Measurements from ENCODE around the gene MARK1. TPM values are rescaled to one million over a fixed set of nuclear protein-coding genes. Genes with fewer than 3 reads are reported as not detected.

MARK1 gene
- total and polyA plus RNA-seq, 7 donors: 0.81 to 5.4 (median 2.6) TPM

- no peaks in the 10 kb centered on the region for H3K36me3 ChIP-seq (ENCODE audit: insufficient read depth in 1 of 2, low read depth in 1 of 2)
- intact Hi-C loops (cut with DNase I): no loop called here
- H3K27me3 ChIP-seq (ENCODE audit: insufficient read depth in 3 of 3, low read length in 2 of 3): no peaks in the 10 kb centered on the region
- no peak for TF ChIP-seq CTCF (IDR thresholded peaks at IDR 0.05)
- H3K27ac ChIP-seq: no peak overlapping the region
- no peak for ATAC-seq
- H3K9me3 ChIP-seq: no peaks in the 10 kb centered on the region
- no peaks in the 10 kb centered on the region for H3K4me1 ChIP-seq
- H3K4me3 ChIP-seq: no peak overlapping the region
- WGBS, 3 donors: 92 to 96% (median 95%) methylated on average over 2 of the region's 2 CpGs
- no peak for DNase-seq
These were observed 23.8 kb downstream of the MARK1 start for GRCh38 chr1:220551718-220552117.

- Histone ChIP-seq H3K4me1 (no peaks in the 10 kb centered on the region), H3K36me3 (ENCODE audit: insufficient read depth in 1 of 2, low read depth in 1 of 2) (no peaks in the 10 kb centered on the region), H3K27ac (no peak overlapping the region), H3K27me3 (ENCODE audit: insufficient read depth in 3 of 3, low read length in 2 of 3) (no peaks in the 10 kb centered on the region), H3K4me3 (no peak overlapping the region), H3K9me3 (no peaks in the 10 kb centered on the region)
- ATAC-seq: no peak
- WGBS, 3 donors: 91 to 98% (median 96%) methylated on average over 1 of the region's 1 CpG
- no peak for TF ChIP-seq CTCF (IDR thresholded peaks at IDR 0.05)
- intact Hi-C loops (cut with DNase I): no loop called here
- DNase-seq: no peak
These were observed 24.8 kb downstream of the MARK1 start for GRCh38 chr1:220552672-220553260.

- TF ChIP-seq CTCF (IDR thresholded peaks at IDR 0.05): no peak
- H3K9me3 ChIP-seq: no peaks in the 10 kb centered on the region
- H3K27me3 ChIP-seq (ENCODE audit: insufficient read depth in 3 of 3, low read length in 2 of 3): no peaks in the 10 kb centered on the region
- H3K36me3 ChIP-seq (ENCODE audit: insufficient read depth in 1 of 2, low read depth in 1 of 2): no peaks in the 10 kb centered on the region
- no peak for DNase-seq
- H3K27ac ChIP-seq: no peak overlapping the region
- no peak overlapping the region for H3K4me3 ChIP-seq
- H3K4me1 ChIP-seq: no peaks in the 10 kb centered on the region
- intact Hi-C loops (cut with DNase I): no loop called here
- no peak for ATAC-seq
These were observed 28.7 kb downstream of the MARK1 start for GRCh38 chr1:220556641-220557040.

GRCh38 chr1:220563564-220563963 is 35.6 kb downstream of the MARK1 start:
- Histone ChIP-seq H3K36me3 (ENCODE audit: insufficient read depth in 1 of 2, low read depth in 1 of 2) (no peaks in the 10 kb centered on the region), H3K4me3 (no peak overlapping the region), H3K27me3 (ENCODE audit: insufficient read depth in 3 of 3, low read length in 2 of 3) (no peaks in the 10 kb centered on the region), H3K9me3 (no peaks in the 10 kb centered on the region), H3K4me1 (peaks cover 6% of the 10 kb centered on the region), H3K27ac (no peak overlapping the region)
- TF ChIP-seq CTCF (IDR thresholded peaks at IDR 0.05): no peak
- 8 to 17% (median 8%) methylated on average over 1 of the region's 1 CpG for WGBS, 3 donors
- intact Hi-C loops (cut with DNase I): no loop called here
- DNase-seq: no peak
- no peak for ATAC-seq

GRCh38 chr1:220564216-220564615 is 36.3 kb downstream of the MARK1 start:
- intact Hi-C loops (cut with DNase I): no loop called here
- 80 to 89% (median 83%) methylated on average over 3 of the region's 3 CpGs for WGBS, 3 donors
- Histone ChIP-seq H3K27me3 (ENCODE audit: insufficient read depth in 3 of 3, low read length in 2 of 3) (no peaks in the 10 kb centered on the region), H3K36me3 (ENCODE audit: insufficient read depth in 1 of 2, low read depth in 1 of 2) (no peaks in the 10 kb centered on the region), H3K4me3 (no peak overlapping the region), H3K4me1 (peaks cover 6% of the 10 kb centered on the region), H3K27ac (no peak overlapping the region), H3K9me3 (no peaks in the 10 kb centered on the region)
- no peak for ATAC-seq
- DNase-seq: no peak
- TF ChIP-seq CTCF (IDR thresholded peaks at IDR 0.05): no peak

Data from psoas muscle (tissue), 8 donors.